ENCODE results near the gene SIGLEC7. TPM values are rescaled to one million over a fixed set of nuclear protein-coding genes. Genes with fewer than 3 reads are reported as not detected.

The SIGLEC7 gene
- total RNA-seq, 1 experiment from 2014 or later = not detected

- Mint-ChIP-seq H3K27me3 (ENCODE audit: insufficient read depth, unreplicated experiment) (peaks cover 28% of the 10 kb centered on the region), H3K27ac (ENCODE audit: unreplicated experiment) (no peak overlapping the region), H3K4me1 (ENCODE audit: low read depth, unreplicated experiment) (peaks cover 5% of the 10 kb centered on the region), H3K4me3 (ENCODE audit: unreplicated experiment) (no peak overlapping the region), H3K36me3 (ENCODE audit: insufficient read depth, unreplicated experiment) (no peaks in the 10 kb centered on the region), H3K9me3 (ENCODE audit: unreplicated experiment) (peaks cover 9% of the 10 kb centered on the region)
- Histone ChIP-seq H3K4me3 (ENCODE audit: low read depth, low read length) (no peak overlapping the region), H3K9me3 (0 out of 2 replicates have a peak, but pooled peaks cover 4% of the 10 kb centered on the region), H3K27me3 (replicated peaks; ENCODE audit: control insufficient read depth, insufficient read depth, low read length) (no peaks in the 10 kb centered on the region; the same call in 1 of the 2 replicates), H3K36me3 (ENCODE audit: control insufficient read depth, insufficient read depth, low read length) (no peaks in the 10 kb centered on the region), H3K4me1 (peaks cover 4% of the 10 kb centered on the region; the same call in 1 of the 2 replicates)
- intact Hi-C loops (cut with micrococcal nuclease; ENCODE audit: unreplicated experiment) = no loop called here
- CTCF ChIA-PET = no interaction called here
- TF ChIP-seq CTCF (IDR thresholded peaks at IDR 0.05; ENCODE audit: insufficient read depth in 1 of 2, low read depth in 1 of 2, low read length in 1 of 2, severe bottlenecking in 1 of 2, unreplicated experiment in 1 of 2) = no peak
- BruUV-seq (replicated peaks) = no TSS peak
- POLR2A ChIA-PET = no interaction called here
- DNase-seq = no peak
Measured at GRCh38 chr19:51135986-51136762, 5.9 kb upstream of the SIGLEC7 start.

GRCh38 chr19:51136851-51137551 lies 5.1 kb upstream of the SIGLEC7 start:
- no TSS peak for BruUV-seq (replicated peaks)
- Mint-ChIP-seq H3K9me3 (ENCODE audit: unreplicated experiment) (peaks cover 9% of the 10 kb centered on the region), H3K4me3 (ENCODE audit: unreplicated experiment) (no peak overlapping the region), H3K36me3 (ENCODE audit: insufficient read depth, unreplicated experiment) (no peaks in the 10 kb centered on the region), H3K4me1 (ENCODE audit: low read depth, unreplicated experiment) (peaks cover 5% of the 10 kb centered on the region), H3K27me3 (ENCODE audit: insufficient read depth, unreplicated experiment) (peaks cover 28% of the 10 kb centered on the region), H3K27ac (ENCODE audit: unreplicated experiment) (no peak overlapping the region)
- no peak for DNase-seq
- intact Hi-C loops (cut with micrococcal nuclease; ENCODE audit: unreplicated experiment) = no loop called here
- H3K9me3 ChIP-seq = 0 out of 2 replicates have a peak, but pooled peaks cover 4% of the 10 kb centered on the region
- H3K36me3 ChIP-seq (ENCODE audit: control insufficient read depth, insufficient read depth, low read length) = no peaks in the 10 kb centered on the region
- no peak overlapping the region for H3K4me3 ChIP-seq (ENCODE audit: low read depth, low read length)
- ChIA-PET POLR2A (no interaction called here), CTCF (no interaction called here)
- no peak for TF ChIP-seq CTCF (IDR thresholded peaks at IDR 0.05; ENCODE audit: insufficient read depth in 1 of 2, low read depth in 1 of 2, low read length in 1 of 2, severe bottlenecking in 1 of 2, unreplicated experiment in 1 of 2)
- peaks cover 2% of the 10 kb centered on the region; the same call in 1 of the 2 replicates for H3K4me1 ChIP-seq
- no peaks in the 10 kb centered on the region; the same call in 1 of the 2 replicates for H3K27me3 ChIP-seq (replicated peaks; ENCODE audit: control insufficient read depth, insufficient read depth, low read length)

GRCh38 chr19:51137792-51138425 lies 4.2 kb upstream of the SIGLEC7 start:
- intact Hi-C loops (cut with micrococcal nuclease; ENCODE audit: unreplicated experiment) = no loop called here
- Mint-ChIP-seq H3K27ac (ENCODE audit: unreplicated experiment) (no peak overlapping the region), H3K4me3 (ENCODE audit: unreplicated experiment) (no peak overlapping the region), H3K4me1 (ENCODE audit: low read depth, unreplicated experiment) (no peaks in the 10 kb centered on the region), H3K27me3 (ENCODE audit: insufficient read depth, unreplicated experiment) (peaks cover 30% of the 10 kb centered on the region), H3K9me3 (ENCODE audit: unreplicated experiment) (peaks cover 9% of the 10 kb centered on the region), H3K36me3 (ENCODE audit: insufficient read depth, unreplicated experiment) (no peaks in the 10 kb centered on the region)
- CTCF ChIA-PET = no interaction called here
- H3K27me3 ChIP-seq (replicated peaks; ENCODE audit: control insufficient read depth, insufficient read depth, low read length) = no peaks in the 10 kb centered on the region; the same call in 1 of the 2 replicates
- 0 out of 2 replicates have a peak, but pooled peaks cover 4% of the 10 kb centered on the region for H3K9me3 ChIP-seq
- H3K36me3 ChIP-seq (ENCODE audit: control insufficient read depth, insufficient read depth, low read length) = no peaks in the 10 kb centered on the region
- no peak for TF ChIP-seq CTCF (IDR thresholded peaks at IDR 0.05; ENCODE audit: insufficient read depth in 1 of 2, low read depth in 1 of 2, low read length in 1 of 2, severe bottlenecking in 1 of 2, unreplicated experiment in 1 of 2)
- no TSS peak for BruUV-seq (replicated peaks)
- H3K4me1 ChIP-seq = no peaks in the 10 kb centered on the region
- DNase-seq = no peak
- H3K4me3 ChIP-seq (ENCODE audit: low read depth, low read length) = no peak overlapping the region
- POLR2A ChIA-PET = no interaction called here
